Common myeloid progenitor, CD34-positive (primary cell): ENCODE data around the gene APP.

Experiments used
- CTCF ChIA-PET: fragments of 350-600 bp; sonication (Branson Sonifier 250); formaldehyde crosslinking; loops from one replicate; lab custom pipeline; 2021; ENCODE audit warnings: antibody characterized with exemption; lab: Charles Lee
- POLR2A ChIA-PET: fragments of 350-600 bp; sonication (Branson Sonifier 250); formaldehyde crosslinking; loops from one replicate; lab custom pipeline; 2021; ENCODE audit warnings: antibody characterized with exemption; lab: Charles Lee
- DNase-seq, 3 donors: peaks; one replicate each; pipeline versions ENCODE4 v3.0.0 to v3.0.0-alpha.2; 2013
- H3K27ac ChIP-seq, 2 experiments: 1 replicate in 1 of 2; 2 replicates in 1 of 2; pipeline ENCODE4 v1.7.0; 2013; ENCODE audit warnings: inconsistent platforms in 2 of 2, low read length in 2 of 2, mild to moderate bottlenecking in 2 of 2, low read depth in 1 of 2, moderate library complexity in 1 of 2; ENCODE audit not compliant: severe bottlenecking in 2 of 2, insufficient read depth in 1 of 2, poor library complexity in 1 of 2
- H3K27me3 ChIP-seq, 5 experiments: replicated peaks in 2 of 5; 1 replicate in 3 of 5; 2 replicates in 2 of 5; pipeline versions ENCODE4 v1.6.1 to v1.7.0; 2013; ENCODE audit warnings: low read length in 4 of 5, mild to moderate bottlenecking in 2 of 5, moderate library complexity in 2 of 5, inconsistent platforms in 1 of 5; ENCODE audit not compliant: insufficient read depth in 5 of 5, control insufficient read depth in 4 of 5
- H3K36me3 ChIP-seq, 4 experiments: 1 replicate in 2 of 4; 2 replicates in 2 of 4; pipeline versions ENCODE4 v1.6.1 to v1.7.0; 2013; ENCODE audit warnings: low read length in 3 of 4, control low read depth in 1 of 4, mild to moderate bottlenecking in 1 of 4; ENCODE audit not compliant: control insufficient read depth in 4 of 4, insufficient read depth in 4 of 4
- H3K4me1 ChIP-seq, 4 experiments: 1 replicate in 3 of 4; 2 replicates in 1 of 4; pipeline versions ENCODE4 v1.6.1 to v1.7.1; 2013; ENCODE audit warnings: low read length in 3 of 4, mild to moderate bottlenecking in 3 of 4, control low read depth in 1 of 4, inconsistent platforms in 1 of 4, moderate library complexity in 1 of 4; ENCODE audit not compliant: control insufficient read depth in 4 of 4, insufficient read depth in 4 of 4; ENCODE audit errors: control extremely low read depth in 1 of 4
- H3K4me3 ChIP-seq, 7 experiments: 1 replicate in 4 of 7; 2 replicates in 3 of 7; pipeline versions ENCODE4 v1.5.1 to v1.7.0; 2013; ENCODE audit warnings: mild to moderate bottlenecking in 7 of 7, low read length in 6 of 7, moderate library complexity in 6 of 7, inconsistent platforms in 2 of 7, low read depth in 2 of 7, control low read depth in 1 of 7; ENCODE audit not compliant: insufficient read depth in 4 of 7, control insufficient read depth in 1 of 7; ENCODE audit errors: extremely low read depth in 1 of 7
- H3K9me3 ChIP-seq, 5 experiments: 1 replicate in 4 of 5; 2 replicates in 1 of 5; pipeline versions ENCODE4 v1.6.1 to v1.7.1; 2013; ENCODE audit warnings: low read length in 4 of 5, mild to moderate bottlenecking in 2 of 5, inconsistent platforms in 1 of 5, low read depth in 1 of 5, moderate library complexity in 1 of 5; ENCODE audit not compliant: control insufficient read depth in 4 of 5, insufficient read depth in 2 of 5; ENCODE audit errors: control extremely low read depth in 1 of 5
- WGBS: methylation state at CpG from one replicate; pipeline ENCODE4 v1.1.5; 2013; ENCODE audit not compliant: insufficient coverage; 5-methylcytosine and 5-hydroxymethylcytosine counted together

APP gene

GRCh38 chr21:26116456-26117011 lies 54.0 kb downstream of the APP start:
- Histone ChIP-seq H3K27ac (no peak overlapping the region), H3K27me3 (no peaks in the 10 kb centered on the region), H3K9me3 (no peaks in the 10 kb centered on the region), H3K4me3 (no peak overlapping the region), H3K36me3 (peaks cover 0 to 14% (median 4%) of the 10 kb centered on the region in 4 experiments), H3K4me1 (peaks cover 0 to 3% (median 0%) of the 10 kb centered on the region in 4 experiments)
- CTCF ChIA-PET: interaction anchor here (0.7 to 0.9 kb wide), 2 partner anchors 13 to 48 kb away, joined by 3 read pairs; no protein-coding TSS in a partner anchor
- DNase-seq: no peak
- POLR2A ChIA-PET: no interaction called here
- 100% methylated on average over 4 of the region's 5 CpGs for WGBS

GRCh38 chr21:26115899-26116298 lies 54.7 kb downstream of the APP start:
- ChIA-PET CTCF (no interaction called here), POLR2A (no interaction called here)
- no peak for DNase-seq
- H3K27ac ChIP-seq: no peak overlapping the region
- no peaks in the 10 kb centered on the region for H3K27me3 ChIP-seq
- WGBS: no CpG with 5 or more reads among the region's 2 CpGs
- H3K36me3 ChIP-seq: peaks cover 3 to 17% (median 4%) of the 10 kb centered on the region in 4 experiments
- no peaks in the 10 kb centered on the region for H3K9me3 ChIP-seq
- H3K4me3 ChIP-seq: no peak overlapping the region
- H3K4me1 ChIP-seq: peaks cover 0 to 3% (median 0%) of the 10 kb centered on the region in 4 experiments

GRCh38 chr21:26115305-26115704 lies 55.3 kb downstream of the APP start:
- H3K27me3 ChIP-seq: no peaks in the 10 kb centered on the region
- H3K36me3 ChIP-seq: peaks cover 3 to 22% (median 5%) of the 10 kb centered on the region in 4 experiments
- H3K4me1 ChIP-seq: peaks cover 0 to 3% (median 0%) of the 10 kb centered on the region in 4 experiments
- H3K9me3 ChIP-seq: no peaks in the 10 kb centered on the region
- DNase-seq: peak in 1 of 3 donors; percentile 20
- 100% methylated on average over 1 of the region's 3 CpGs for WGBS
- ChIA-PET POLR2A (no interaction called here), CTCF (no interaction called here)
- H3K27ac ChIP-seq: no peak overlapping the region
- no peak overlapping the region for H3K4me3 ChIP-seq

GRCh38 chr21:26112975-26113374 lies 57.6 kb downstream of the APP start:
- H3K36me3 ChIP-seq: peaks cover 6 to 37% (median 10%) of the 10 kb centered on the region in 4 experiments
- no peak for DNase-seq
- POLR2A ChIA-PET: interaction anchor here (0.6 kb wide), 1 partner anchor 10 kb away, joined by 3 read pairs; no protein-coding TSS in a partner anchor
- no peaks in the 10 kb centered on the region for H3K27me3 ChIP-seq
- WGBS: 100% methylated on average over 2 of the region's 3 CpGs
- no peaks in the 10 kb centered on the region for H3K9me3 ChIP-seq
- H3K4me3 ChIP-seq: no peak overlapping the region
- no peak overlapping the region for H3K27ac ChIP-seq
- H3K4me1 ChIP-seq: peaks cover 0 to 3% (median 0%) of the 10 kb centered on the region in 4 experiments
- CTCF ChIA-PET: interaction anchor here (1.0 kb wide), 1 partner anchor 12 kb away, joined by 3 read pairs; no protein-coding TSS in a partner anchor

- CTCF ChIA-PET: interaction anchor here (1.0 kb wide), 1 partner anchor 11 kb away, joined by 3 read pairs; no protein-coding TSS in a partner anchor
- POLR2A ChIA-PET: no interaction called here
- H3K4me1 ChIP-seq: peaks cover 0 to 3% (median 0%) of the 10 kb centered on the region in 4 experiments
- peaks cover 6 to 40% (median 15%) of the 10 kb centered on the region in 4 experiments for H3K36me3 ChIP-seq
- no peak overlapping the region for H3K4me3 ChIP-seq
- no peak overlapping the region for H3K27ac ChIP-seq
- WGBS: 90% methylated on average over 1 of the region's 7 CpGs
- no peak for DNase-seq
- H3K9me3 ChIP-seq: no peaks in the 10 kb centered on the region
- no peaks in the 10 kb centered on the region for H3K27me3 ChIP-seq
These were observed 58.3 kb downstream of the APP start for GRCh38 chr21:26112127-26112742.

- DNase-seq: no peak
- no peak overlapping the region for H3K4me3 ChIP-seq
- H3K4me1 ChIP-seq: peaks cover 0 to 3% (median 0%) of the 10 kb centered on the region in 4 experiments
- WGBS: no CpG with 5 or more reads among the region's 2 CpGs
- H3K36me3 ChIP-seq: peaks cover 6 to 48% (median 17%) of the 10 kb centered on the region in 4 experiments
- ChIA-PET POLR2A (interaction anchor here (0.6 kb wide), 1 partner anchor 202 kb away, joined by 8 read pairs; no protein-coding TSS in a partner anchor), CTCF (no interaction called here)
- H3K9me3 ChIP-seq: no peaks in the 10 kb centered on the region
- H3K27me3 ChIP-seq: no peaks in the 10 kb centered on the region
- no peak overlapping the region for H3K27ac ChIP-seq
These were observed 59.9 kb downstream of the APP start for GRCh38 chr21:26110715-26111114.

GRCh38 chr21:26107429-26107828 lies 63.1 kb downstream of the APP start:
- peaks cover 6 to 57% (median 21%) of the 10 kb centered on the region in 4 experiments for H3K36me3 ChIP-seq
- no peaks in the 10 kb centered on the region for H3K27me3 ChIP-seq
- no peak overlapping the region for H3K27ac ChIP-seq
- no peak for DNase-seq
- WGBS: 91% methylated on average over 3 of the region's 4 CpGs
- ChIA-PET CTCF (interaction anchor here (1.0 kb wide), 1 partner anchor 96 kb away, joined by 3 read pairs; no protein-coding TSS in a partner anchor), POLR2A (no interaction called here)
- no peaks in the 10 kb centered on the region for H3K4me1 ChIP-seq
- H3K9me3 ChIP-seq: peaks cover 0 to 3% (median 0%) of the 10 kb centered on the region in 5 experiments
- no peak overlapping the region for H3K4me3 ChIP-seq
